K562 (cell line): Measurements from ENCODE around the gene CEACAM21.

ENCODE experiments used
- MBD2 ChIP-seq: sonication (generic); IDR thresholded peaks from 2 replicates; pipeline ENCODE4 v1.6.1; 2016; ENCODE audit warnings: low read depth, borderline replicate concordance
- ZFP36 ChIP-seq: fragments of 150-350 bp; IDR thresholded peaks from 2 replicates; pipeline ENCODE4 v1.6.1; 2018; ENCODE audit warnings: low read length, low read depth; ENCODE audit not compliant: partially characterized antibody

DNA sequence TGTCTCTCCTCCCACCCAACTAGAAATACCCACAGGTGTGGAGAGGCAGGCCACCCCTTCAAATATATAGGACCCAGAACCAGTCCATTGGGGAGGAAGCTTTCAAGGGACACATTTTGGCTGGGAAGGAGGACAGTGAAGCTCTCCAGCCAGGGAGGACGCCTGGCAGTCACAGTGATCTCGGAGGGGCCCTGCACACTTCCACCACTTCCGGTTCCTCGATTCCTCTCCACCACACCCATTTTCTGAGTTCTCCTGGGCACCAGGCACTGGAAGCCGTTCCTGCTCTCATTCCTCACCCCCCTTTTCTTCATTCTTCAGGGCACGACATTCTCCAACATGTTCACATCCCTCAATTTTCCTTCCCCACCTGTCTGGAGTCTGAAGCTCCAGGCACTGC is 30.4 kb upstream of the CEACAM21 start:
- TF ChIP-seq MBD2 (no peak), ZFP36 (no peak)
